RPMI7951 (cell line): ENCODE data around the gene CHMP5. TPM values are rescaled to one million over a fixed set of nuclear protein-coding genes. Genes with fewer than 3 reads are reported as not detected.

Experiments
- DNase-seq: peaks from one replicate; pipeline ENCODE4 v3.0.0-alpha.2; 2012; ENCODE audit warnings: low read depth
- total RNA-seq: library from RNA; depleted of rRNA; stranded (reverse); fragments of >200 nt; shearing (Covaris generic); gene quantifications from 2 replicates; pipeline ENCODE4 v1.2.3, GENCODE V29; 2014

The CHMP5 gene
- total RNA-seq, 1 experiment from 2014 or later, result 143 TPM

DNA sequence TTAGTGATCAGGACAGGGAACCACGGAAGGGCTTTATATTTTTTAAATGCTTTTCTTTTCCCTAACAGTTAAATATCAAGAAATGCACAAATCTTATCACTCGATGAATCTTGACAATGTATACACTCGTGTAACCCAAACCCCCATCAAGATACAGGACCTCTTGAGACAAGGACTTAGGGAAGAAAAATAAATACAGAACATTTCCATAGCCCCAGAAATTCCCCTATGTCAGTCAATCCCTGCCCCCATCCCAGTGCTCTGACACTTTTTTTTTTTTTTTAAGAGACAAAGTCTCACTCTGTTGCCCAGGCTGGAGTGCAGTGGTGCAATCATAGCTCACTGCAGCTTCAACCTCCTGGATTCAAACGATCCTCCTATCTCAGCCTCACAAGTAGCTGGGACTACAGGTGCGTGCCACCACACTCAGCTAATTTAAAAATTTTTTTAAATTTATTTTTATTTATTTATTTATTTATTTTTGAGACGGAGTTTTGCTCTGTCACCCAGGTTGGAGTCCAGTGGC is 22.2 kb upstream of the CHMP5 start:
- no peak for DNase-seq

DNA sequence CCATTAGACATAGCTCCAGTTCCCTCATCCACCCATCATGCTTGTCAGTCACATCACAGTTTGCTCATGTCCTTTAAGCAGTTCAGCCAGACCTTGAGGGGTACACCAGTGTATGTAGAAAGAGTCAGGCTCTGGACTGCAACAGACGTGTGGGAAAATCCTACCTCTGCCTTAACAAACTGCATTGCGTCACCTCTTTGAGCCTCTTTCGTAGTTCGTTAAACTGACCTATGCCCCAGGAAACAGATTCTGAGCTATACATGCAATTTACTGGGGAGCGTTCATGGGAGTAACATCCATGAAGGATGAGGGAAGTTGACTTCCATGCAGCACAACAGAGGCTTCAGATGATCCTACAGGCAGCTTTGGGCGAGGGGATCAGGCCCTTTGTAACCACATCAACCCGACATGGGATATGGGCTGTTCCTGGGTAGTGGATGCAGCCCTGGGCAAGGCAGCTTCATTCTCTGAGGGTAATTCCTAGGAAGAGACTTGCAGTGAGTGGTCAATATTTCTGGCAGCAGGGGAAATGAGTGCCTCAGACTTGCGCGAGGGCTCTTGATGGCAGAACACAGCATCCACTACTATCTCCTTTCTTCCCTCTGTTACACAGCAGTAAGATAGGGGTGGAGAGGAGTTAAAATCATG is 20.6 kb upstream of the CHMP5 start:
- DNase-seq, result no peak

DNA sequence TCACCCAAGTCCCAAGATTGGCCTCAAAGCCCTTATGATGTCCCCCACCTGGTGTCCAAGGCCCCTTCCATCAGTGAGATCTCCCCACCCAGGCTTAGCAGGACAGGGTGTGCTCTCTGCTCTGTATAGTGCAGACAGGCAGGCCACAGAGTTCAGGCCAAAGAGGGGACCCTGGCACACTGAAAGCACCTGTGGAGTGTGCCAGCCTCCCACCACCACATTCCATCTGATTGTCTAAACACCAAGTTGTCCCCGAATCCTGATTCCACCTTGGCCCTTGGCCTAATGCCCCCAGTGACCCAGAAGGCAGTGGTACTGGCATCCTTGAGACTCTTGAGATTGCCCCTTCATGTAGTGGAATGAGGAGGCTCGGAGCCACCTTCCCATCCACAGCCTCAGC is 19.5 kb upstream of the CHMP5 start:
- no peak for DNase-seq

DNA sequence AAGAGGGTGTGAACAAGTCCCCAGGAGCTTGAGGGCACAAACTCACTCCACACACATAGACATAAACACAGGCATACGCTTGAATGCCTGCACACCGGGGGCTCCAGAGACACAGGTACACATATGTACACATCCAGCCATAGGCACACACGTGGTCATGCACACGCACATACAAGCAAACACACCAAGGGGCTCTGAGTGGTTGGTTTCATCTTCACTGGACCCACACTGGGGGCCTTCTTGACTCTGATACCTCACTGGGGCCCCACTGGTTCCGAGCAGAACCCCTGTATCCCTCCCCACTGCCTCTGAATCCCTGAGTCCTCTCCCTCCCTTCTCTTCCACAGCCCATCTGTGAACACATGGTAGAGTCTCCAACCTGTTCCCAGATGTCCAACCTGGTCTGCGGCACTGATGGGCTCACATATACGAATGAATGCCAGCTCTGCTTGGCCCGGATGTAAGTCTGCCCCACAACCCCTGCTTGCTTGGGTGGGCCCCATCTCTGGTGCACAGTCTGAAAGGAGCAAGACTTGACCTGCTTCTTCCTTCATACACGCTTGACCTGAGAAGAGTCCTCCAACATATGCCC is 18.5 kb upstream of the CHMP5 start:
- DNase-seq, result no peak

DNA sequence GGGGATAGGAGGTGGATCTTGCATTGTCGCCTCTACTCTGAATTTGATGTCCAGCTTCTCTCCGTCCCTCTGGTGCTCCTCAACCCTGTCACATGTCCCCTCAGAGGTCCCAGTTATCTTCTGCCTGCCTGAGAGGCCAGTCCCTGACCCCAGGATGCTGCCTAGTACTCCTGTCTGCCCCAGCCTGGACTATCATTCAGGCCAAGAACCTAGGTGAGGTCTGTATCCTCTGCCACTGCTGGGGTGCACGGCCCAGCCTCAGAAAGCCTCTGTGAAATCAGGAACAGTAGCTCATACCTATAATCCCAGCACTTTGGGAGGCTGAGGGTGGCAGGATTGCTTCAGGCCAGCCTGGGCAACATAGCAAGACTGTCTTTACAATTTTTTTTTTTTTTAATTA is 16.2 kb upstream of the CHMP5 start:
- no peak for DNase-seq

DNA sequence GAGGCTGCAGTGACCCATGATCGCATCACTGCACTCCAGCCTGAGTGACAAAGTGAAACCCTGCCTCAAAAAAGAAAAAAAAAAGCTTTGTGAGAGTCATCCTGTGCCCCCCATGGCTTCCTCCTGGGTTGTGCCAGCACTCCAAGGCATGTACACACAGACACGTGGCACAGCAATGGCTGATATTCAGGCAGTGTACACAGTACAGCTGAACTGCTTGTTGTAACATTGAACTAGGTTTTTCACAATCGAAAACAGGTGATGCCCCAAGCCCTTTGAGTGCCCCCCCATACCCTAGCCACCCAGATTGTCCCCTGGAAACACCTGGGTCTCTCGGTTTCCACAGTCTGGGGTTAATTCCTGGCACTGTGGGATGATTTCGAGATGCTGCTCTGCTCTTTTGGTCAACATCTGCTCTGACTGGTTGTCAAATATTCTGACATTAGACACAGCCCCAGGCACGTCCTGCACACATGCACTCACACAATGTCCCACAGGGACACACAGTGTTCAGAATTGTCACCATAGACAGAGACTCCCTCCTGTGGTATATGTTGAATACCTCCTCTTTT is 15.7 kb upstream of the CHMP5 start:
- no peak for DNase-seq

DNA sequence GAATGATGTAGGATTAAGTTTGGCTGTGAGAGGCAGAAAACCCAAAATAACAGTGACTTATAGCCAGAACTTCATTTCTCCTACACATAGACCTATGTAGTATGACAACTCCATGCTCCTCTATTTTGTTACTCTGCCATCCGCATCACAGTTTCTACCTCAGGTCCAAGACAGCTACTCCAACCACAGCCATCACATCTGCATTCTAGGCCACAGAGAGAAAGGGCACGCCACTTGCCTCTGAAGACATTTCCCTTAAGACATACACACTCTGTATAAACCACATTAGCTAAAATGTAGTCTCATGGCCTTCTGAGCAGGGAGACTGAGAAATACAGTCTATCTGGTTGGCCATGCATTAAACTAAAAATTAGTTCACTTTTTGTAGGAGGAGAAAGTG is 14.9 kb upstream of the CHMP5 start:
- DNase-seq, result no peak

DNA sequence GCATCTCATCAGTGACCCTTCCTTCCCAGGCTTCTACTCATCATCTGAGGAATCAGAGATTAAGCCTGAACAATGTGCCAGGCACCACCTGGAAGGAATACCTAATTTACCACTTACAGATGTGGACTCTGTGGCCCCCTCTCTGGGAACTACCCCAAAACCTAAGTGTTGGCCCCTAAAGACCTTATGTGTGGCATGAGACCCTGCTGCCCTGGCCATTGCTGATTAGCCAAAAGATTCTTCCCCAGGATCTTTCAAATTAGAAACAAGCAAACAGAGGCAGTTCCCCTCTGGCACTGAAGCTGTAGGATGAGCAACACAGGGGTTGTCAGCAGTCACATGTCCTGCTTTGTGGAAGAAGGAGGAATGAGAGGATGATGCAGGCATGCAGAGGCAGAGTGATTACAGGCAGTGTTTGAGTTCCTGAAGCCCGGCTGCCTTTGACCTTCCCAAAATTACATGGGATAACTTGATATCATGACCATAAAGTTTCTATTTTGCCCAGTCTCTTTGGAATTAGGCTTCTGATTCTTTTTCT is 14.3 kb upstream of the CHMP5 start:
- DNase-seq, result peak; percentile 16

DNA sequence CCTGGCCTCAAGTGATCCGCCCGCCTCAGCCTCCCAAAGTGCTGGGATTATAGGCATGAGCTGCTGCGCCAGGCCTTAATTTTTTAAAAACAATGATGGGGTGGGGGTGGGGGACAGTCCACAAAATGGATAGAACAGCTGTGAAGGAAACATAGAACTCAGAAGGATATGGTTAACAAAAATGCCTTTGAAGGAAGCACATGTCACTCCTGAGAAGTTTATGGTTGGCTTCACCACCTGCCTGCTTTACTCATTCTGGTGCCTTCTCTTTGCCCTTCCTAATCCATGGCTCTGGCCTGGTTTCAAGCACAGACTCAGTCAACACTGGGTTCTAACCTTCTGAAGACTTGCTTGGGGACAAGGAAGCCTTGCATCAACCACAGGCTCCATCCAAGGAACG is 10.6 kb upstream of the CHMP5 start:
- no peak for DNase-seq

DNA sequence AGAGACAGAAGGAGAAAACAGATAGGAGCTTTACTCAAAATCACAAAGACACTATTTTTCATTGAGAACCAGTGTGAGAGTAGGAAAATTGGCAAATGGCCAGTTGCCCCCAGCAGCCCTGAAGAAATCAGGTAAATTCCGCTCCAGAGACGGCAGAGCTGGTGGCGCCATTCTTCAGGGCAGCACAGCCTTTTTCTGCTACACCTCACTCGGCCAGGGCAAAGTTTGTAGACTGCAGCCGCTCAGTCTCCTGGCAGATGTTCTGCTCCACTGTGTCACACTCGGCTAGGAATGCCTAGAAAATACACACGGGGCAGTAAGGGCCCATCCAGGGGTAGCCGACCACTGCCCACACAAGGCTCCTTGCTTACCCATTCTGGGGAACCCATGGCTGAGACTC is 9.8 kb upstream of the CHMP5 start:
- DNase-seq, result no peak

DNA sequence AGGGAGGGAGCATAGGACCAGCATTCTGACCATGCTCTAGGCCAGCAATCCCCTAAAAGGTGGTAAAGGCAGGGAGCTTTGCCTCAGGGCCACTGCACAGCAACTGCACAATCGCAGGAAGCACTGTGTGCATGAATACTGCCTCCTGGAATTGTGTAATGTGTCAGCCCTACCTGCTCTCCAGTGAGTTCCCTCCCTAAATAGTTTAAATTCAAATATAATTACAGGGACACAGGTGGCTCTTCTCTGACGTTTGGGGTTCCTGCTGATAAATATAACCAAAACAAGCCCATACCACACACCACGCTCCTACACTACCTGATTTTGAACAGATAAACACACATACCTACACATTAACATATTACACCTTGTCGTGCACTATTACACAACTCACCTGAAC is 9.4 kb upstream of the CHMP5 start:
- no peak for DNase-seq

DNA sequence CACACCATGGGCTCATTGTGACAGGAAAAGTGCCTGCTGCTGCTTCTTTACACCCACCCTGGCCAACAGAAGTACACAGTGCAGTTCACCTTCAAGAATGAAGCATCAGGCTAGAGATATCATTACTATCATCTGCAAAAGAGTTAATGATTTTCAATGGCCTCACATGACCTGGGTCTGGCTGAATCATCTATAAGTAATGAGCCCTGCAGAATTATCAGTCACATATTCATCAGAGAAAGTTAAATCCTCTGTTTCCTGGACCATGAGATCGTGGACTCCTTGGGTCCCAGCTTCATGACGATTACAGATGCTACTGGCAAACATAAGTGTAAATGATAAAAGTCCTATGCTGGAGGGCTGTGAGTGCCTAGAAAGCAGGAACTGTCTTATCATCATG is 8.6 kb upstream of the CHMP5 start:
- DNase-seq, result no peak

DNA sequence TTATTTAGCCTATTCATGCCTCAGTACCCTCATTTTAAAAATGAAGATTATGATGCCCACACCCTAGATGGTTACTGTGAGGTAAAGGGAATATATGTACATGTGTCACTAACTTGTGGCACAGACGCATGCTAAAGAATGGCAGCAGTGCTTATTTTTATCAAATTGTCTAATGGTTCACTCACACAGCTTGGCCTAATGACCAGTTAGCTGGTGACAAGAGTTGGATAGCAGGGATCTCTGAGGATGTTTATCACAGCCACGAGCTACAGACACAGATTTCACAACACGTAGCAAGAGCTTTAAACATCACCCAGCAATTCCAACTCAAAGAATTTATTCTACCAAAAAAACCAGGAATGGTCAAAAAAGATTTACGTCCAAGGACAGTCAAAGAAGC is 7.6 kb upstream of the CHMP5 start:
- DNase-seq, result no peak

DNA sequence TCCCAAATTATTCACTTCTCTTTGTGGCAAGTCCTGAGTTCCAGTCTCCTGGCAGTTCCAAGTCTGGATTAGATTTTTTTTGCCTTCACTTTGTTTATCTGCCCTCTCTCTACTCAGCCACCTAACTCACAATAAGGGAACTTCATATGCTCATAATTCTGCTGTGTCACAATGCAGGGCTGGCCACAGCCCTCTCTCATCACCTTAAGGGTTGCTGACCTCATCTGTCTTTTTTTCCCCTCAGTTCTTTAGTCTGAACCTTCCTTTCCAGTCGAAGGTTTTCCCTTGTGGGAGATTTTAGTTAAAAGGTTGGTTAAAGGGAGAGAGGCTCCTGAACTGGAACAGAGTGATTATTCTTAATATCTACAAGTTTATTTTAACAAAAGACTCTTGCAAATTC is 4.5 kb upstream of the CHMP5 start:
- no peak for DNase-seq

DNA sequence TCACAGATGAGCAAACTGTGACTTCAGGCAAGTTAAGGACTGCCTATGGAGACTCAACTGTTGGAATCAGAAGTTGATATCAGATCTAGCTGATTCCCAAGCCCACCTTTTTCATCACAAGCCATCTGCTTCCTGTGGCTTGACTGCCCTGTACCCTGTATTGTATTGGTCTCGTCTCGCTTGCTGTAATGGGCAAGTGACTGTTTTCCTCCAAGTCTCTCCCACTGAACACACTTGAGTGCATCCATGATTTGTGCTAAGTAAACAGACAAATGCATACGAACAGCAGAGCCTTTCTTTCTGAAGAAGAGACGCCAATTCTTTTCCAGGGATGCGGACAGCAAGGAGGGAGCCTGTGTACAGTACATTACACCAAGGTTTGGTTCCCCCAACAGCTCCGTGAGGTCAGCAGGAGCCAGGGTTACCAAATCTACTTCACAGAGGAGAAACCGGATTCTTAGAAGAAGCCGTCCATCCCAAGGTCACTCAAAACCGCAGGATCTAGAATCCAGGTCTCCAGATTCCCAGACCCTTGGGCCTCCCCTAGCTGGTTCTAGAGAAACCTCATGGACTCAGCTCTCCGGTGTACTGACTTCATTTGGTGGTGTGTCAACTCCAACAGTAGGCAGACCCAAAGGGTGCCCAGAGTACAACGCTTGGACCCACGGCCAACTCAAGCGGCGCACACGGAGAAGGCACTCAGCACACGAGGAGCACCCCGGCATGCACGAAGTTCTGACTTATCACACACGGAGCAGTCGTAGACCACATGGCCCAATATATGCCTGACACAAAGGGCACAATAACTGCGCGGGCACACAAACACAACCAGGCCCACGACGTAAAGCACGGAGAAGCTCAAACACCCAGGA is 1.5 kb upstream of the CHMP5 start:
- peak; percentile 22 for DNase-seq

DNA sequence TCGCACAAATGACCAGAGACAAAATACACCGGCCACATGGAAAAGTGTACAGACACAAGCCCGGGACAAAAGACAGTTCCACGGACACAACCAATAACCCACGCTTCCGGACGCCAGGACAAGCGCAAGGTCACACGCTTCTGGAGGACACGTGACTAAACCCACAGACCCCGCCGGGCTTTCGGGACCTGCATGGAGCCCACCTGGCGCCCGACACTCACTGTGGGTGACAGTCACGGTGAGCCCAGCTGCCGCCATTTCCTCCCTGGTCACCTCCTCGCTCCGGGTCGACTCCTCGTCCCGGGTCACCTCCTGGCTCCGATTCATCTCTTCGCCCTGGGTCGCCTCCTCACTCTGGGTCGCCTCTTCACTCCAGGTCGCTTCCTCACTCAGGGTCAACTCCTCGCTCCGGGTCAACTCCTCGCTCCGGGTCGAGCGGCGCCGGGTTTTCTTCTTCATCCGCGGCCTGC is 811 bp upstream of the CHMP5 start:
- DNase-seq, result peak; percentile 27

DNA sequence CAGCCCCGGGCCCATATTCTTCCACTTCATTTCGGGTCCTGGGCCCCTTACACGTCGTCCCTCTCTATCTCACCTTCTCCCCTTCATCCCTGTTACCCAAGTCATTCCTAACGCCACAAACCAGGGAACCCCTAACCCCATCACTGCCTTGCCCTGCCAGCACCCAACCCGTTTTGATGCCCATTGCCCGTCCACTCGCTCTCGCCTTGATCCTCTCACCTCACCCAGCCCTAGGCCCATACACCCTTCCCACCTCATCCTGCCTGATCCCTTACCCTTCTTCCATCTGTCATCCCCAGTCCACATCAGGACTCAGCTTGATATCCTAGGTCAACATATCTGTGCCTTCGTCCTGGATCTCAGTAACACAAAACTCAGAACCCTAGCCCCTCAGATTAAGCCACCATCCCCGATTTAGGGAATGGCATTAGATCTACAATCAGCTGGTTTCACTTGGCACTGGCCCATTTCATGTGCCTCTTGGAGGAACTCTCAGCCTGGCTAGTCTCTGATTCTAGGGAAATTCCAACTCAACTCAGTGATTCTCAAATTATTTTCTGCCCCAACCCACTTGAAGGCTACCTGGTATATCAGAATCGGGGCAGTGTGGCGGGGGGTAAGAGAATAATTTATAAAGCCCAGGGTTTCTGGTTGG is 489 bp downstream of the CHMP5 start:
- DNase-seq, result no peak

DNA sequence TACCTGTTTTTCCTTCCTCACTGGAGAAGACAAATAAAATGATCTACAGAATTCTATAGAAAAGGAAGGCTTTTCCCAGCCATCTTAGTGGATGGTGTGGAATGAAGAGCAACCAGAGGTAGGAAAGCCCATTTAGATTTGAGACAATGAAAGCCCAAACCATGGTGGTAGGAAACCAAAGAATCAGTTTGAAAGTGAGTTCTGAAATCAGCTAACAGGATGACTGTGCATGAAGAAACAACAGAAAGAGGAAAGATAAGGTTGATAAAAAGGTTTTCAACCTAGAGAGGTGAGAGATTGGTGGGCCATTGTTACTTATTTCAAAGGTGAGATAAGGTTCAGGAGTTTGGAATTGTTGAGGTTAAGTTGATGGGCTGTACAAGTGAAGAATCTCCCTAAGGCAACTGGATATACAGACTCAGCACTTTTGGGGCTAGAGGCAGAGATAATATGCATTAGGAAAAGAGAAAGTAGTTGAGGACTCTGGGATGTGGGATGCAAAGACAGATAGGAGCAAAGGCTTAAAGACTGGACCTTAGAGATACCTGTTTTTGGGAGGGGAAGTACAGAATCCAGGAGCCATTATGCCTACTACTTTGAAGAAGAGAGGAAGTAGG is 2.4 kb downstream of the CHMP5 start:
- DNase-seq, result no peak

DNA sequence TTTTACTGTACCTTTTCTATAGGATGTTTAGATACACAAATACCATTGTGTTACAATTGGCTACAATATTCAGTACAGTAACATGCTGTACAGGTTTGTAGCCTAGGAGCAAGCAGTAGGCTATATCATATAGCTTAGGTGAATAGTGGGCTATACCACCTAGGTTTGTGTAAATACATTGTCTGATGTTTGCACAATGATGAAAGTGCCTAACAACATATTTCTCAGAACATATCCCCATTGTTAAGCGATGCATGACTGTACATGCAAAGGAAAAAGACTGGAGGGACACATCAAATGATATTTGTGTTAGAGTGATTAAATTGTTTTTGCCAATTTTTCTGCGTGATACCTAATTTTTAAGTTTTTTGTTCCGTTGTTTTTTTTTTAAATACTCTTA is 5.3 kb downstream of the CHMP5 start:
- no peak for DNase-seq

DNA sequence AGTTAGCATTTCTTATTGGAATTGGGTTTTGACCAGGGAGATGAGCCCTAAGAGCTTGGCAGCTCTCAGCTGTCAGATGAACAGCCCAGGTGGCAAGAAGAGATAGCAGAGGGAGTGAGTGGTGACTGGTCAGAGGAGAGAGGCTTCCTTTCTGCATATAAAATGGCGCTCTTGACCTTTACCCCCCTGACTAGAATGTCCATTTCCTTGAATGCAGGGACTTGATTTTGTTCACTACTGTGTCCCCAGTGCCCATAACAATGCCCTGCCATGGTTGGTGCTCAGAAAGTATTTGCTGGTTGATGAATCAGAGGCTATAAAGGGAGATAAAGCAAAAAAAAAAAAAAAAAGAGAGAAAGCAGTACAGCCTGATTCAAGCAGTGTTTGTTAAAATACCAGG is 7.2 kb downstream of the CHMP5 start:
- DNase-seq, result no peak
